IgD-negative memory B cell (primary cell): ENCODE data around the gene CAV2. TPM values are rescaled to one million over a fixed set of nuclear protein-coding genes. Genes with fewer than 3 reads are reported as not detected.
"Not testable (repeated sequence)": the region's sequence is repeated elsewhere in the genome, so short reads cannot be mapped to it uniquely, and the experiment has no call there.

Experiments
- H3K27ac Mint-ChIP-seq, 3 donors: one replicate each; pipeline ENCODE4 v1.8.0; 2020 to 2022; ENCODE audit warnings: mild to moderate bottlenecking in 3 of 3, mixed read lengths in 3 of 3, moderate library complexity in 1 of 3
- H3K27me3 Mint-ChIP-seq: one replicate; pipeline ENCODE4 v1.8.0; 2021; ENCODE audit warnings: mixed read lengths
- H3K36me3 Mint-ChIP-seq: one replicate; pipeline ENCODE4 v1.8.0; 2020; ENCODE audit warnings: mild to moderate bottlenecking, mixed read lengths
- H3K4me1 Mint-ChIP-seq, 3 donors: one replicate each; pipeline ENCODE4 v1.8.0; 2020 to 2022; ENCODE audit warnings: mixed read lengths in 3 of 3, mild to moderate bottlenecking in 1 of 3
- H3K4me3 Mint-ChIP-seq, 4 donors: one replicate each; pipeline ENCODE4 v1.8.0; 2020 to 2022; ENCODE audit warnings: mild to moderate bottlenecking in 4 of 4, mixed read lengths in 4 of 4, moderate library complexity in 3 of 4
- H3K9me3 Mint-ChIP-seq, 3 donors: one replicate each; pipeline ENCODE4 v1.8.0; 2020 to 2021; ENCODE audit warnings: mixed read lengths in 3 of 3, mild to moderate bottlenecking in 1 of 3
- polyA plus RNA-seq: library from polyadenylated mRNA; unstranded; fragments of 300-500 nt; fragmentation: Illumina TruSeq; gene quantifications from one replicate; pipeline ENCODE4 v1.2.3, GENCODE V29; 2021

CAV2 gene
- polyA plus RNA-seq, 1 donor from 2014 or later: not detected

- not testable (repeated sequence) for H3K4me1 Mint-ChIP-seq, H3K4me3 Mint-ChIP-seq, H3K36me3 Mint-ChIP-seq, H3K9me3 Mint-ChIP-seq, H3K27ac Mint-ChIP-seq
- peaks cover 10% of the 10 kb centered on the region for H3K27me3 Mint-ChIP-seq
Measured at GRCh38 chr7:116484389-116484788, 15.1 kb upstream of the CAV2 start.

- Mint-ChIP-seq H3K9me3 (peaks cover 0 to under 1% (median 0%) of the 10 kb centered on the region in 3 donors), H3K36me3 (peaks cover 1% of the 10 kb centered on the region), H3K27ac (no peak overlapping the region), H3K4me3 (no peak overlapping the region), H3K27me3 (peaks cover 14% of the 10 kb centered on the region), H3K4me1 (no peaks in the 10 kb centered on the region)
Measured at GRCh38 chr7:116487907-116488521, 11.5 kb upstream of the CAV2 start.

- Mint-ChIP-seq H3K27ac (no peak overlapping the region), H3K36me3 (no peaks in the 10 kb centered on the region), H3K4me1 (no peaks in the 10 kb centered on the region), H3K4me3 (no peak overlapping the region), H3K27me3 (peaks cover 10% of the 10 kb centered on the region), H3K9me3 (no peaks in the 10 kb centered on the region)
Measured at GRCh38 chr7:116490351-116490750, 9.2 kb upstream of the CAV2 start.

- no peak overlapping the region for H3K27ac Mint-ChIP-seq
- peaks cover 11% of the 10 kb centered on the region for H3K27me3 Mint-ChIP-seq
- no peak overlapping the region for H3K4me3 Mint-ChIP-seq
- no peaks in the 10 kb centered on the region for H3K9me3 Mint-ChIP-seq
- no peaks in the 10 kb centered on the region for H3K36me3 Mint-ChIP-seq
- no peaks in the 10 kb centered on the region for H3K4me1 Mint-ChIP-seq
Measured at GRCh38 chr7:116491887-116492653, 7.5 kb upstream of the CAV2 start.

GRCh38 chr7:116492654-116493109 is 6.9 kb upstream of the CAV2 start:
- no peak overlapping the region for H3K4me3 Mint-ChIP-seq
- peaks cover 11% of the 10 kb centered on the region for H3K27me3 Mint-ChIP-seq
- H3K36me3 Mint-ChIP-seq: no peaks in the 10 kb centered on the region
- H3K4me1 Mint-ChIP-seq: no peaks in the 10 kb centered on the region
- no peaks in the 10 kb centered on the region for H3K9me3 Mint-ChIP-seq
- no peak overlapping the region for H3K27ac Mint-ChIP-seq

GRCh38 chr7:116493449-116493848 is 6.1 kb upstream of the CAV2 start:
- Mint-ChIP-seq H3K27ac (no peak overlapping the region), H3K27me3 (peaks cover 16% of the 10 kb centered on the region), H3K4me3 (no peak overlapping the region), H3K9me3 (no peaks in the 10 kb centered on the region), H3K4me1 (peaks cover 0 to 4% (median 3%) of the 10 kb centered on the region in 3 donors), H3K36me3 (no peaks in the 10 kb centered on the region)

- Mint-ChIP-seq H3K36me3 (no peaks in the 10 kb centered on the region), H3K27ac (no peak overlapping the region), H3K4me1 (peaks cover 1 to 7% (median 4%) of the 10 kb centered on the region in 3 donors), H3K27me3 (peaks cover 23% of the 10 kb centered on the region), H3K4me3 (no peak overlapping the region), H3K9me3 (no peaks in the 10 kb centered on the region)
Measured at GRCh38 chr7:116494472-116494871, 5.1 kb upstream of the CAV2 start.

GRCh38 chr7:116495736-116496135 is 3.8 kb upstream of the CAV2 start:
- Mint-ChIP-seq H3K27ac (no peak overlapping the region), H3K4me3 (no peak overlapping the region), H3K36me3 (no peaks in the 10 kb centered on the region), H3K4me1 (peaks cover 7 to 12% (median 9%) of the 10 kb centered on the region in 3 donors), H3K27me3 (peaks cover 29% of the 10 kb centered on the region), H3K9me3 (no peaks in the 10 kb centered on the region)

- H3K4me3 Mint-ChIP-seq: no peak overlapping the region
- no peaks in the 10 kb centered on the region for H3K36me3 Mint-ChIP-seq
- no peaks in the 10 kb centered on the region for H3K9me3 Mint-ChIP-seq
- peaks cover 9 to 13% (median 9%) of the 10 kb centered on the region in 3 donors for H3K4me1 Mint-ChIP-seq
- H3K27me3 Mint-ChIP-seq: peaks cover 31% of the 10 kb centered on the region
- no peak overlapping the region for H3K27ac Mint-ChIP-seq
Measured at GRCh38 chr7:116496653-116497052, 2.9 kb upstream of the CAV2 start.

- Mint-ChIP-seq H3K4me1 (peaks cover 9 to 13% (median 9%) of the 10 kb centered on the region in 3 donors), H3K4me3 (peak overlapping the region in 1 of 4 donors; percentile 56), H3K9me3 (no peaks in the 10 kb centered on the region), H3K36me3 (no peaks in the 10 kb centered on the region), H3K27me3 (peaks cover 29% of the 10 kb centered on the region), H3K27ac (no peak overlapping the region)
Measured at GRCh38 chr7:116497708-116498107, 1.8 kb upstream of the CAV2 start.

GRCh38 chr7:116500078-116500853 is 728 bp downstream of the CAV2 start:
- Mint-ChIP-seq H3K4me1 (peaks cover 9 to 13% (median 9%) of the 10 kb centered on the region in 3 donors), H3K9me3 (no peaks in the 10 kb centered on the region), H3K27ac (peak overlapping the region in 1 of 3 donors; percentile 11), H3K4me3 (peak overlapping the region; percentile 55 to 94 (median 84)), H3K36me3 (no peaks in the 10 kb centered on the region), H3K27me3 (peaks cover 29% of the 10 kb centered on the region)

- H3K4me1 Mint-ChIP-seq: peaks cover 9 to 13% (median 9%) of the 10 kb centered on the region in 3 donors
- H3K36me3 Mint-ChIP-seq: no peaks in the 10 kb centered on the region
- no peak overlapping the region for H3K4me3 Mint-ChIP-seq
- H3K27ac Mint-ChIP-seq: no peak overlapping the region
- no peaks in the 10 kb centered on the region for H3K9me3 Mint-ChIP-seq
- H3K27me3 Mint-ChIP-seq: peaks cover 28% of the 10 kb centered on the region
Measured at GRCh38 chr7:116501425-116502167, 2.1 kb downstream of the CAV2 start.

- Mint-ChIP-seq H3K9me3 (no peaks in the 10 kb centered on the region), H3K4me3 (no peak overlapping the region), H3K4me1 (peaks cover 9 to 13% (median 9%) of the 10 kb centered on the region in 3 donors), H3K36me3 (no peaks in the 10 kb centered on the region), H3K27me3 (peaks cover 28% of the 10 kb centered on the region), H3K27ac (no peak overlapping the region)
Measured at GRCh38 chr7:116502201-116503096, 2.9 kb downstream of the CAV2 start.

GRCh38 chr7:116503835-116504234 is 4.3 kb downstream of the CAV2 start:
- H3K27ac Mint-ChIP-seq: no peak overlapping the region
- H3K27me3 Mint-ChIP-seq: peaks cover 21% of the 10 kb centered on the region
- no peaks in the 10 kb centered on the region for H3K36me3 Mint-ChIP-seq
- peaks cover 5 to 10% (median 8%) of the 10 kb centered on the region in 3 donors for H3K4me1 Mint-ChIP-seq
- H3K9me3 Mint-ChIP-seq: no peaks in the 10 kb centered on the region
- H3K4me3 Mint-ChIP-seq: no peak overlapping the region
